Activated naive CD4-positive, alpha-beta T cell treated with anti-CD3 and anti-CD28 coated beads for 36 hours (primary cell): ENCODE measurements around the gene OR52K2. TPM values are rescaled to one million over a fixed set of nuclear protein-coding genes. Genes with fewer than 3 reads are reported as not detected.
"Not testable (repeated sequence)": the region's sequence is repeated elsewhere in the genome, so short reads cannot be mapped to it uniquely, and the experiment has no call there.

ENCODE experiments used
- CTCF ChIA-PET: fragments of 350-600 bp; sonication (Branson Sonifier 250); formaldehyde crosslinking; loops from one replicate; lab custom pipeline; 2021; ENCODE audit warnings: antibody characterized with exemption; lab: Charles Lee
- DNase-seq: peaks from one replicate; pipeline ENCODE4 v3.0.0-alpha.2; 2020
- H3K27ac Mint-ChIP-seq: one replicate; pipeline ENCODE4 v1.8.0; 2021; ENCODE audit warnings: mild to moderate bottlenecking, mixed read lengths
- H3K27me3 Mint-ChIP-seq: one replicate; pipeline ENCODE4 v1.8.0; 2021; ENCODE audit warnings: low read depth, mixed read lengths
- H3K36me3 Mint-ChIP-seq: one replicate; pipeline ENCODE4 v1.8.0; 2021; ENCODE audit warnings: low read depth, mixed read lengths
- H3K4me1 Mint-ChIP-seq: one replicate; pipeline ENCODE4 v1.8.0; 2021; ENCODE audit warnings: low read depth, mixed read lengths
- H3K4me3 Mint-ChIP-seq: one replicate; pipeline ENCODE4 v1.8.0; 2021; ENCODE audit warnings: mild to moderate bottlenecking, moderate library complexity, mixed read lengths
- H3K9me3 Mint-ChIP-seq: one replicate; pipeline ENCODE4 v1.8.0; 2021; ENCODE audit warnings: mixed read lengths
- intact Hi-C: fragments of 100-400 bp; cut with micrococcal nuclease; formaldehyde crosslinking; loops from one replicate; pipeline ENCODE4 v1.15.1; 2023
- total RNA-seq, 2 experiments: library from RNA; stranded (reverse); gene quantifications; one replicate each; pipeline ENCODE4 v1.2.3, GENCODE V29; 2021

Gene OR52K2
- total RNA-seq, 2 experiments from 2014 or later: not detected

GRCh38 chr11:4484310-4484709, 35.2 kb downstream of the OR52K2 start:
- Mint-ChIP-seq H3K27me3 (peaks cover 6% of the 10 kb centered on the region), H3K27ac (no peak overlapping the region), H3K36me3 (no peaks in the 10 kb centered on the region), H3K4me3 (no peak overlapping the region), H3K9me3 (no peaks in the 10 kb centered on the region), H3K4me1 (peaks cover 15% of the 10 kb centered on the region)
- intact Hi-C loops: no loop called here
- no peak for DNase-seq
- CTCF ChIA-PET: no interaction called here

GRCh38 chr11:4491405-4491804, 42.3 kb downstream of the OR52K2 start:
- H3K4me1 Mint-ChIP-seq: not testable (repeated sequence)

GRCh38 chr11:4491878-4492606, 42.9 kb downstream of the OR52K2 start:
- H3K27ac Mint-ChIP-seq: no peak overlapping the region
- H3K9me3 Mint-ChIP-seq: peaks cover 6% of the 10 kb centered on the region
- no peak for DNase-seq
- CTCF ChIA-PET: interaction anchor here (0.6 to 5.3 kb wide), 3 partner anchors 16 to 306 kb away, joined by 3 to 68 read pairs (median 3); no protein-coding TSS in a partner anchor
- H3K4me1 Mint-ChIP-seq: peaks cover 3% of the 10 kb centered on the region
- peaks cover 14% of the 10 kb centered on the region for H3K27me3 Mint-ChIP-seq
- H3K36me3 Mint-ChIP-seq: no peaks in the 10 kb centered on the region
- intact Hi-C loops: loop anchor here (2.0 kb wide), 2 partner anchors 47 to 119 kb away; no protein-coding TSS in a partner anchor
- H3K4me3 Mint-ChIP-seq: no peak overlapping the region

More at GRCh38 chr11:4491405-4491804, 42.3 kb downstream of the OR52K2 start:
- peaks cover 17% of the 10 kb centered on the region for H3K27me3 Mint-ChIP-seq
- intact Hi-C loops, H3K9me3 Mint-ChIP-seq, H3K27ac Mint-ChIP-seq, H3K4me3 Mint-ChIP-seq, DNase-seq, H3K36me3 Mint-ChIP-seq: not testable (repeated sequence)
- CTCF ChIA-PET: interaction anchor here (1.0 kb wide), 1 partner anchor 287 kb away, joined by 3 read pairs; no protein-coding TSS in a partner anchor

GRCh38 chr11:4493480-4493818, 44.4 kb downstream of the OR52K2 start:
- intact Hi-C loops: loop anchor here (1.0 to 2.0 kb wide), 5 partner anchors 12 to 306 kb away; partner anchors contain the start of gene TRIM21
- DNase-seq: no peak
- Mint-ChIP-seq H3K4me1 (peaks cover 3% of the 10 kb centered on the region), H3K9me3 (peaks cover 6% of the 10 kb centered on the region), H3K4me3 (no peak overlapping the region), H3K27me3 (peaks cover 14% of the 10 kb centered on the region), H3K36me3 (no peaks in the 10 kb centered on the region), H3K27ac (no peak overlapping the region)
- CTCF ChIA-PET: interaction anchor here (0.7 to 5.3 kb wide), 3 partner anchors 46 to 307 kb away, joined by 3 to 68 read pairs (median 3); no protein-coding TSS in a partner anchor

GRCh38 chr11:4495487-4495886, 46.4 kb downstream of the OR52K2 start:
- H3K9me3 Mint-ChIP-seq: peaks cover 6% of the 10 kb centered on the region
- intact Hi-C loops: no loop called here

GRCh38 chr11:4495986-4496385, 46.9 kb downstream of the OR52K2 start:
- Mint-ChIP-seq H3K9me3 (peaks cover 6% of the 10 kb centered on the region), H3K36me3 (no peaks in the 10 kb centered on the region), H3K4me3 (no peak overlapping the region), H3K27ac (no peak overlapping the region), H3K4me1 (peaks cover 3% of the 10 kb centered on the region), H3K27me3 (peaks cover 6% of the 10 kb centered on the region)
- intact Hi-C loops: no loop called here
- CTCF ChIA-PET: interaction anchor here (5.3 kb wide), 1 partner anchor 310 kb away, joined by 68 read pairs; no protein-coding TSS in a partner anchor
- DNase-seq: no peak

More at GRCh38 chr11:4495487-4495886, 46.4 kb downstream of the OR52K2 start:
- DNase-seq: peak; percentile 10
- peaks cover 6% of the 10 kb centered on the region for H3K27me3 Mint-ChIP-seq
- no peaks in the 10 kb centered on the region for H3K36me3 Mint-ChIP-seq
- CTCF ChIA-PET: interaction anchor here (0.7 to 5.3 kb wide), 3 partner anchors 44 to 309 kb away, joined by 3 to 68 read pairs (median 4); no protein-coding TSS in a partner anchor
- H3K27ac Mint-ChIP-seq: no peak overlapping the region
- H3K4me1 Mint-ChIP-seq: peaks cover 3% of the 10 kb centered on the region
- no peak overlapping the region for H3K4me3 Mint-ChIP-seq

- CTCF ChIA-PET: interaction anchor here (5.3 kb wide), 1 partner anchor 311 kb away, joined by 68 read pairs; no protein-coding TSS in a partner anchor
- intact Hi-C loops: no loop called here
- no peak overlapping the region for H3K4me3 Mint-ChIP-seq
- H3K36me3 Mint-ChIP-seq: no peaks in the 10 kb centered on the region
- no peak overlapping the region for H3K27ac Mint-ChIP-seq
- DNase-seq: no peak
- H3K4me1 Mint-ChIP-seq: peaks cover 3% of the 10 kb centered on the region
- H3K27me3 Mint-ChIP-seq: peaks cover 6% of the 10 kb centered on the region
- H3K9me3 Mint-ChIP-seq: peaks cover under 1% of the 10 kb centered on the region
These were observed 47.6 kb downstream of the OR52K2 start for GRCh38 chr11:4496557-4497248.

Other genes with a start within 250 kb of the OR52K2 start
- not detected for gene OR52B4, start 80.9 kb upstream of the OR52K2 start, total RNA-seq
- 10 to 100 TPM; 23.5 to 26.0 TPM for gene TRIM21, start 55.6 kb upstream of the OR52K2 start, total RNA-seq
- not detected for gene OR52K1, start 33.4 kb downstream of the OR52K2 start, total RNA-seq
- gene OR52M1, start 95.9 kb downstream of the OR52K2 start, total RNA-seq: not detected
- gene OR52I2, start 132.4 kb downstream of the OR52K2 start, total RNA-seq: not detected
- not detected for gene OR52I1, start 144.7 kb downstream of the OR52K2 start, total RNA-seq
- gene TRIM68, start 158.9 kb downstream of the OR52K2 start, total RNA-seq: 10 to 100 TPM; 11.3 to 15.4 TPM
- gene OR51D1, start 188.2 kb downstream of the OR52K2 start, total RNA-seq: not detected
- gene OR51E1, start 194.7 kb downstream of the OR52K2 start, total RNA-seq: not detected
- gene OR51E2, start 248.6 kb downstream of the OR52K2 start, total RNA-seq: not detected